A549 treated with CpdA at 1 μM for 4 hours (cell line): ENCODE results near the gene ETV7. TPM values are rescaled to one million over a fixed set of nuclear protein-coding genes. Genes with fewer than 3 reads are reported as not detected.

ENCODE experiments used
- total RNA-seq: library from RNA; stranded (reverse); fragments of 200-300 nt; extraction: Qiagen RNA extraction; gene quantifications from 5 replicates; pipeline ENCODE4 v1.2.3, GENCODE V29; 2022; ENCODE audit warnings: low read depth

ETV7 gene
- total RNA-seq = 0.10 to 0.33 TPM (median 0.14 TPM) in 4 of 5 replicates, not detected in the other

DNA sequence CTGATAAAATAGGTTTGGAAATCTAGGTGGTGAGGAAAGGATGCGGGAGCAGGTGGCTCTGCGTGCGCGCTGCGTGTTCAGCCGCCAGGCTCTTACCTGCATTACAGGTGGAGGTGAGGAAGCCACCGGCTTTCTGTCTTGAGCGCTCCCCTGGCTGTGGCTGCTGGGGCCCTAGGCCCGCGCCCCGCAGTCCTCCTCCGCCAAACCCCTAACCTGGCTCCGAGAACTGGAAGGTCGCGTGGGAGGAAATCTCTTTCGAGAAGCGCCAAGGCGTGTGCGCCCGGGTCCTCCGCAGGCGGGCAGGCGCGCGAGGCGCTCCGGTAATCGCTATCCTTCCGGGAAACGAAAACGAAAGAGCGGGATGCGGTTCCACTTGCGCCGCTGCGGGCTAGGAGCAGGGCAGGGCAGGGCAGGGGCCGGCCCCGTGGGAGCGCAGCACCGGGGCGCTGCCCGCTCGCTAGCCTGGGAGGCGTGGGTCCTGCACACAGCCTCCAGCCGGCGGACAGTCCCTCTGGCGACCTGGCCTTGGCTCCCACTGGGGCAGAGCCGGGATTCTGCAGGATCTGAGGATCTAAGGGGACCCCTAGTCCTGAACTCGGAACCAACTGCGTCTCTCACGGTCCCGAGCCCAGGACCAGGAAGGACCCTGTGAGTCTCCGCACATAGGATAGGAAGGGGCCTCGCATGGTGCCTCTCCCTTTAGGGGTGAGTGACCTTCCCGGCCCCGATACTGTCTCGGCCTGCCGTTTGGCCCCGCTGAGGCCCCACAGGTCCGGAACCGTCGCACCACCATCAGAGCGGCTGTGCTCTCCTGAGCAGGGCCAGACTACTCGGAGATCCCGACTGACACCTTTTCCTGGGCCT lies at the start of gene ETV7:
Gene ETV7, minus strand, starts transcription at position 230 of the 864 bp plus-strand sequence. Its CDS starts 128 bp downstream, at position 102.

GRCh38 chr6:36336779-36337241 lies 50.7 kb downstream of the ETV7 start, which contains the start of gene BNIP5:
Gene BNIP5 (minus strand): TSS chr6:36336888. CDS start chr6:36330690, 6,198 bp downstream.

Other genes with a start within 250 kb of the ETV7 start
- gene BRPF3, start 190.9 kb downstream of the ETV7 start, total RNA-seq = 11.1 to 12.9 TPM (median 11.8 TPM) in 5 replicates
- gene PNPLA1, start 117.6 kb downstream of the ETV7 start, total RNA-seq = 0.05 TPM in 1 of 5 replicates, not detected in the others
- gene BNIP5, start 50.8 kb downstream of the ETV7 start, total RNA-seq = not detected in 5 replicates
- gene PXT1, start 55.2 kb upstream of the ETV7 start, total RNA-seq = not detected in 5 replicates
- 17.9 to 24.9 TPM (median 20.3 TPM) in 5 replicates for gene KCTD20, start 55.3 kb upstream of the ETV7 start, total RNA-seq
- gene STK38, start 159.8 kb upstream of the ETV7 start, total RNA-seq = 19.3 to 21.4 TPM (median 20.1 TPM) in 5 replicates
- gene SRSF3, start 206.7 kb upstream of the ETV7 start, total RNA-seq = 482 to 699 TPM (median 516 TPM) in 5 replicates